ENCODE results near the gene BTBD3. TPM values are rescaled to one million over a fixed set of nuclear protein-coding genes. Genes with fewer than 3 reads are reported as not detected.

BTBD3 gene
- total RNA-seq, 1 experiment from 2014 or later = 38.5 TPM

DNA sequence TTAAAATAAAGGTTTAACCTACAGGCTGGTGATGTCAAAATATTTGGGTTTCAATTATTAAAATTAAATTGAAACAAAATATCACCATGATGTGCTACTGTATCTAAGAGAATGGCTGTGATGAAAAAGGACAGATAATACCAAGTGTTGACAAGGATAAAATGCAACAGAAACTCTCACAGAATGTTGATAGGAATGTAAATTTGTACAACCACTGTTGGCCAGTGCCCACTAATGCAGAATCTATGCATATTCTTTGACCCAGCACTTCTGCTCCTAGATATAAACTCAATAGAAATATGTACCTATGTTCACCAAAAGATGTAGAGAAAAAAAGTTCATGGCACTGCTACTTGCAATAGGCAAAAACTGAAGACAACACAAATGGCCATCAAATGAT, 41.1 kb upstream of the BTBD3 start:
- Mint-ChIP-seq H3K4me3 (no peak overlapping the region), H3K4me1 (peaks cover 9% of the 10 kb centered on the region), H3K27ac (no peak overlapping the region), H3K27me3 (ENCODE audit: low read depth) (peaks cover 5% of the 10 kb centered on the region; the same call in 1 of the 2 replicates), H3K9me3 (peaks cover 4% of the 10 kb centered on the region; the same call in 1 of the 2 replicates), H3K36me3 (no peaks in the 10 kb centered on the region)
- DNase-seq (ENCODE audit: low spot score) (no peak), ATAC-seq (no peak)
- CTCF ChIA-PET = no interaction called here
- POLR2A ChIA-PET = no interaction called here
- TF ChIP-seq, protein P1, sequence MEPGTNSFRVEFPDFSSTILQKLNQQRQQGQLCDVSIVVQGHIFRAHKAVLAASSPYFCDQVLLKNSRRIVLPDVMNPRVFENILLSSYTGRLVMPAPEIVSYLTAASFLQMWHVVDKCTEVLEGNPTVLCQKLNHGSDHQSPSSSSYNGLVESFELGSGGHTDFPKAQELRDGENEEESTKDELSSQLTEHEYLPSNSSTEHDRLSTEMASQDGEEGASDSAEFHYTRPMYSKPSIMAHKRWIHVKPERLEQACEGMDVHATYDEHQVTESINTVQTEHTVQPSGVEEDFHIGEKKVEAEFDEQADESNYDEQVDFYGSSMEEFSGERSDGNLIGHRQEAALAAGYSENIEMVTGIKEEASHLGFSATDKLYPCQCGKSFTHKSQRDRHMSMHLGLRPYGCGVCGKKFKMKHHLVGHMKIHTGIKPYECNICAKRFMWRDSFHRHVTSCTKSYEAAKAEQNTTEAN (CRISPR knock-in tag; IDR thresholded peaks at IDR 0.05) = no peak
- TF ChIP-seq ZNF138 (CRISPR knock-in tag; conservative IDR thresholded peaks at IDR 0.05) (no peak), ETV6 (CRISPR knock-in tag; IDR thresholded peaks at IDR 0.05) (no peak), PRRX2 (CRISPR knock-in tag; IDR thresholded peaks at IDR 0.05) (no peak), CBFB (CRISPR knock-in tag; IDR thresholded peaks at IDR 0.05; ENCODE audit: low read depth) (no peak), ZNF416 (CRISPR knock-in tag; IDR thresholded peaks at IDR 0.05) (no peak), FOXP1 (CRISPR knock-in tag; IDR thresholded peaks at IDR 0.05; ENCODE audit: borderline replicate concordance) (no peak)
- TF ChIP-seq, protein P2, sequence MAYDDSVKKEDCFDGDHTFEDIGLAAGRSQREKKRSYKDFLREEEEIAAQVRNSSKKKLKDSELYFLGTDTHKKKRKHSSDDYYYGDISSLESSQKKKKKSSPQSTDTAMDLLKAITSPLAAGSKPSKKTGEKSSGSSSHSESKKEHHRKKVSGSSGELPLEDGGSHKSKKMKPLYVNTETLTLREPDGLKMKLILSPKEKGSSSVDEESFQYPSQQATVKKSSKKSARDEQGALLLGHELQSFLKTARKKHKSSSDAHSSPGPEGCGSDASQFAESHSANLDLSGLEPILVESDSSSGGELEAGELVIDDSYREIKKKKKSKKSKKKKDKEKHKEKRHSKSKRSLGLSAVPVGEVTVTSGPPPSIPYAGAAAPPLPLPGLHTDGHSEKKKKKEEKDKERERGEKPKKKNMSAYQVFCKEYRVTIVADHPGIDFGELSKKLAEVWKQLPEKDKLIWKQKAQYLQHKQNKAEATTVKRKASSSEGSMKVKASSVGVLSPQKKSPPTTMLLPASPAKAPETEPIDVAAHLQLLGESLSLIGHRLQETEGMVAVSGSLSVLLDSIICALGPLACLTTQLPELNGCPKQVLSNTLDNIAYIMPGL (CRISPR knock-in tag; IDR thresholded peaks at IDR 0.05) = no peak
- TF ChIP-seq, protein P3, sequence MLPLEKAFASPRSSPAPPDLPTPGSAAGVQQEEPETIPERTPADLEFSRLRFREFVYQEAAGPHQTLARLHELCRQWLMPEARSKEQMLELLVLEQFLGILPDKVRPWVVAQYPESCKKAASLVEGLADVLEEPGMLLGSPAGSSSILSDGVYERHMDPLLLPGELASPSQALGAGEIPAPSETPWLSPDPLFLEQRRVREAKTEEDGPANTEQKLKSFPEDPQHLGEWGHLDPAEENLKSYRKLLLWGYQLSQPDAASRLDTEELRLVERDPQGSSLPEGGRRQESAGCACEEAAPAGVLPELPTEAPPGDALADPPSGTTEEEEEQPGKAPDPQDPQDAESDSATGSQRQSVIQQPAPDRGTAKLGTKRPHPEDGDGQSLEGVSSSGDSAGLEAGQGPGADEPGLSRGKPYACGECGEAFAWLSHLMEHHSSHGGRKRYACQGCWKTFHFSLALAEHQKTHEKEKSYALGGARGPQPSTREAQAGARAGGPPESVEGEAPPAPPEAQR (CRISPR knock-in tag; IDR thresholded peaks at IDR 0.05) = no peak

DNA sequence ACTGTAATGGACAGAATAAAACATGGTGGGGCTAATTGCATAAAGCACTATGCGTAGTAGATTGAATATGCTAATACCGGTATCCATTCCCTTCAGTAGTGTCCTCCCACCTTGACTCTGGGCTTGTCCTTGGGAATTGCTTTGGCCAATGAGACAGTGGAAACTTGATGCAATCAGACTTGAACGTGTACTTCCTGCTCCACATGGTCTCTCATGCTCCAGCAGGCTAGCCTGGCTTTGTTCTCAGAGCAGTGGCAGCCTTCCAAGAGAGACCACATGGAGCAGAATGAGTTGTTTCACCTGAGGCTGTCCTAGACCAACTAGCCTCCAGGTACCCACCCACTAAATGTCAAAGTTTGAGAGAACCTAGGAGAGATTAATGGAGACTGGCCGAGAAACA, 37.0 kb upstream of the BTBD3 start:
- no peak for DNase-seq (ENCODE audit: low spot score)
- no peak for TF ChIP-seq ZBTB21 (CRISPR knock-in tag; IDR thresholded peaks at IDR 0.05; ENCODE audit: borderline replicate concordance)
- TF ChIP-seq, protein P4, sequence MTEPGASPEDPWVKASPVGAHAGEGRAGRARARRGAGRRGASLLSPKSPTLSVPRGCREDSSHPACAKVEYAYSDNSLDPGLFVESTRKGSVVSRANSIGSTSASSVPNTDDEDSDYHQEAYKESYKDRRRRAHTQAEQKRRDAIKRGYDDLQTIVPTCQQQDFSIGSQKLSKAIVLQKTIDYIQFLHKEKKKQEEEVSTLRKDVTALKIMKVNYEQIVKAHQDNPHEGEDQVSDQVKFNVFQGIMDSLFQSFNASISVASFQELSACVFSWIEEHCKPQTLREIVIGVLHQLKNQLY (CRISPR knock-in tag; IDR thresholded peaks at IDR 0.05) = no peak
- no peak for TF ChIP-seq ZNF671 (CRISPR knock-in tag; IDR thresholded peaks at IDR 0.05)
- TF ChIP-seq SOX15 (CRISPR knock-in tag; IDR thresholded peaks at IDR 0.05) = no peak
- TF ChIP-seq ATF1 (CRISPR knock-in tag; IDR thresholded peaks at IDR 0.05) = no peak
- TF ChIP-seq RELA (CRISPR knock-in tag; IDR thresholded peaks at IDR 0.05; ENCODE audit: borderline replicate concordance) = no peak
- no peak for TF ChIP-seq ZNF317 (CRISPR knock-in tag; IDR thresholded peaks at IDR 0.05; ENCODE audit: borderline replicate concordance, low read depth)
- no peak for TF ChIP-seq ESRRA (CRISPR knock-in tag; IDR thresholded peaks at IDR 0.05; ENCODE audit: borderline replicate concordance)
- no peaks in the 10 kb centered on the region for H3K36me3 Mint-ChIP-seq
- H3K9me3 Mint-ChIP-seq = peaks cover 15% of the 10 kb centered on the region
- ChIA-PET POLR2A (no interaction called here), CTCF (no interaction called here)
- no peaks in the 10 kb centered on the region for H3K4me1 Mint-ChIP-seq
- peak; percentile 62 for ATAC-seq
- no peak overlapping the region for H3K27ac Mint-ChIP-seq
- H3K27me3 Mint-ChIP-seq (ENCODE audit: low read depth) = peaks cover 2% of the 10 kb centered on the region; the same call in 1 of the 2 replicates
- H3K4me3 Mint-ChIP-seq = no peak overlapping the region

DNA sequence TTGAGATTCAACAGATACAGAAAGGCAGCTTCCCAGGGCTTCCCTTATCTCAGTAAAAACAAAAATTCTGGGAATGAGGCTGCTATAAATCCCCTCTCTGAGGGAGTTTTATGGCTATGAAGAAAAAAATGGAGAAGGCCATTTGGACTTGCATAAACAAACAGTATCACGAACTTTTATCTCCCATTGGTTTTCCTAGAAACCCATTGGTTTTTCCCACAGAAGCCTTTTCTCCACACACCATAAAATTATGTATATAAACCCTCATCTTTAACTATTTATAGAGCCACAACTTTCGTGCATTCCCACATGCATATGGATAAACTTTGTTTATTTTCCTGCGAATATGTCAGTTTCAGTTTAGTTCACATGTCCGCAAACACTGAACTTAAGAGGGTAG, 36.2 kb upstream of the BTBD3 start:
- no peaks in the 10 kb centered on the region for H3K4me1 Mint-ChIP-seq
- no peak for ATAC-seq
- ChIA-PET CTCF (no interaction called here), POLR2A (no interaction called here)
- H3K27ac Mint-ChIP-seq = no peak overlapping the region
- no peak overlapping the region for H3K4me3 Mint-ChIP-seq
- peaks cover 15% of the 10 kb centered on the region for H3K9me3 Mint-ChIP-seq
- DNase-seq (ENCODE audit: low spot score) = no peak
- no peak for TF ChIP-seq RELA (CRISPR knock-in tag; IDR thresholded peaks at IDR 0.05; ENCODE audit: borderline replicate concordance)
- TF ChIP-seq TEAD1 (CRISPR knock-in tag; IDR thresholded peaks at IDR 0.05) = no peak
- TF ChIP-seq, protein P5, sequence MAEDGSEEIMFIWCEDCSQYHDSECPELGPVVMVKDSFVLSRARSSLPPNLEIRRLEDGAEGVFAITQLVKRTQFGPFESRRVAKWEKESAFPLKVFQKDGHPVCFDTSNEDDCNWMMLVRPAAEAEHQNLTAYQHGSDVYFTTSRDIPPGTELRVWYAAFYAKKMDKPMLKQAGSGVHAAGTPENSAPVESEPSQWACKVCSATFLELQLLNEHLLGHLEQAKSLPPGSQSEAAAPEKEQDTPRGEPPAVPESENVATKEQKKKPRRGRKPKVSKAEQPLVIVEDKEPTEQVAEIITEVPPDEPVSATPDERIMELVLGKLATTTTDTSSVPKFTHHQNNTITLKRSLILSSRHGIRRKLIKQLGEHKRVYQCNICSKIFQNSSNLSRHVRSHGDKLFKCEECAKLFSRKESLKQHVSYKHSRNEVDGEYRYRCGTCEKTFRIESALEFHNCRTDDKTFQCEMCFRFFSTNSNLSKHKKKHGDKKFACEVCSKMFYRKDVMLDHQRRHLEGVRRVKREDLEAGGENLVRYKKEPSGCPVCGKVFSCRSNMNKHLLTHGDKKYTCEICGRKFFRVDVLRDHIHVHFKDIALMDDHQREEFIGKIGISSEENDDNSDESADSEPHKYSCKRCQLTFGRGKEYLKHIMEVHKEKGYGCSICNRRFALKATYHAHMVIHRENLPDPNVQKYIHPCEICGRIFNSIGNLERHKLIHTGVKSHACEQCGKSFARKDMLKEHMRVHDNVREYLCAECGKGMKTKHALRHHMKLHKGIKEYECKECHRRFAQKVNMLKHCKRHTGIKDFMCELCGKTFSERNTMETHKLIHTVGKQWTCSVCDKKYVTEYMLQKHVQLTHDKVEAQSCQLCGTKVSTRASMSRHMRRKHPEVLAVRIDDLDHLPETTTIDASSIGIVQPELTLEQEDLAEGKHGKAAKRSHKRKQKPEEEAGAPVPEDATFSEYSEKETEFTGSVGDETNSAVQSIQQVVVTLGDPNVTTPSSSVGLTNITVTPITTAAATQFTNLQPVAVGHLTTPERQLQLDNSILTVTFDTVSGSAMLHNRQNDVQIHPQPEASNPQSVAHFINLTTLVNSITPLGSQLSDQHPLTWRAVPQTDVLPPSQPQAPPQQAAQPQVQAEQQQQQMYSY (CRISPR knock-in tag; IDR thresholded peaks at IDR 0.05) = no peak
- peaks cover 2% of the 10 kb centered on the region; the same call in 1 of the 2 replicates for H3K27me3 Mint-ChIP-seq (ENCODE audit: low read depth)
- H3K36me3 Mint-ChIP-seq = no peaks in the 10 kb centered on the region
